Stimulated activated CD8-positive, alpha-beta memory T cell treated with anti-CD3 and anti-CD28 coated beads, Interleukin-7, amount 100 ng/mL, for 1 hour (primary cell): Measurements from ENCODE around the gene MKLN1.
"Not testable (repeated sequence)": the region's sequence is repeated elsewhere in the genome, so short reads cannot be mapped to it uniquely, and the experiment has no call there.

Source experiments
- DNase-seq, 2 donors: peaks; one replicate each; pipeline ENCODE4 v3.0.0-alpha.2; 2020; ENCODE audit warnings: low read depth in 2 of 2

Gene MKLN1

DNA sequence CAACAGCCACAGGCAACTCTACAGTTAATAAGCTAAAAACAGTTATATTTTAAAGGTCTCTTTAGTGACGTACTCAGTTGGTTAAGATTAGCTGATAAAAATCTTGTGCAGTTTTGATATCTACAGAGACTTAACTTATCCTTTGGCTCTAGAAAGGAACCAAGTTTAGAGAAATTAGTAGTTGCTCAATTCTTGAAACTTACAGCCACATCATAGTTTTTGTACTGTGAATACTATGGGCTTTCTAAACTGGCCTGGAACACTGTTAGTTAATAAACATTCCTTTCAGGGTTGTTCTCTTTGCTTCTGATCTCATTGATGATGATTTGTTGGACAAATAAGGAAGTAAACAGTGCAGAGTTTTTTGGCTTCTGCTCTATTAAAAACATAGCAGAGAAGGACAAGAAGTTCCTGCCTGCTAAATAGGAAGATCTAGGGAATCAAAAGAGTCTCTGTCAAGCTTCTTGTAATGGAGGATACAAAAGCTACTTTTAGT lies 73.1 kb downstream of the MKLN1 start:
- DNase-seq, result no peak

DNA sequence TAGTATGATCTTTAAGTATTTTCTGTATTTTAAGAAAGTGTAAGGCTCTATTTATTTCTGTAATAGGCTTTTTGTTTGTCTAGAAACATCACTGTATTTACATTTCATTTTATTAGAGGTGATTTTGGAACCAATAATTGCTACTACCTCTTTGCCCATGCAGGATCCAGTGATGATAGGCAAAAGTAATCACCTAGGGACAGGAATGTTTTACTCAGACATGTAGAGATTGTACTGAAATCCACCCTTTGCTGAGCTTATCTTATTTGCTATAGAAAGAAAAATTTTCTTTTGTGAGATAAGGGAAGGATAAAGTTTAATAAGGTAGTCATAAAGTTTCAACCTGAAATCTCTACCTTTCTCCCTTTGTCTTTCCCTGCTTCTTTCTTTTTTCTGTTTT lies 73.5 kb downstream of the MKLN1 start:
- DNase-seq, result no peak

DNA sequence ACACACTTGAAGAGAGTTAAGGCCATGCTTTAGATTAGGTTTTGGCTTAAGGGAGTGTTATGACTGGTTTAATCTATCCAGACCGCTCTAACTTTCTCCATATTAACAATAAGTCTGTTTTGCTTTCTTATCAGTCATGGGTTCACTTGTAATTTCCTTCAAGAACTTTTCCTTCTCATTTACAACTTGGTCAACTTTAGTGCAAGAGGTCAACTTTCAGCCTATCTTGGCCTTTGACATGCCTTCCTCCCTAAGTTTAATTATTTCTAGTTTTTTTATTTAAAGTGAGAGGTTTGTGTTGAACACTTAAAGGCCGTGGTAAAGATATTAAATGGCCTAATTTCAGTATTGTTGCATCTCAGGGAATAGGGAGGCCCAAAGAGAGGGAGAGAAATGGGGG lies 75.6 kb downstream of the MKLN1 start:
- DNase-seq, result no peak

DNA sequence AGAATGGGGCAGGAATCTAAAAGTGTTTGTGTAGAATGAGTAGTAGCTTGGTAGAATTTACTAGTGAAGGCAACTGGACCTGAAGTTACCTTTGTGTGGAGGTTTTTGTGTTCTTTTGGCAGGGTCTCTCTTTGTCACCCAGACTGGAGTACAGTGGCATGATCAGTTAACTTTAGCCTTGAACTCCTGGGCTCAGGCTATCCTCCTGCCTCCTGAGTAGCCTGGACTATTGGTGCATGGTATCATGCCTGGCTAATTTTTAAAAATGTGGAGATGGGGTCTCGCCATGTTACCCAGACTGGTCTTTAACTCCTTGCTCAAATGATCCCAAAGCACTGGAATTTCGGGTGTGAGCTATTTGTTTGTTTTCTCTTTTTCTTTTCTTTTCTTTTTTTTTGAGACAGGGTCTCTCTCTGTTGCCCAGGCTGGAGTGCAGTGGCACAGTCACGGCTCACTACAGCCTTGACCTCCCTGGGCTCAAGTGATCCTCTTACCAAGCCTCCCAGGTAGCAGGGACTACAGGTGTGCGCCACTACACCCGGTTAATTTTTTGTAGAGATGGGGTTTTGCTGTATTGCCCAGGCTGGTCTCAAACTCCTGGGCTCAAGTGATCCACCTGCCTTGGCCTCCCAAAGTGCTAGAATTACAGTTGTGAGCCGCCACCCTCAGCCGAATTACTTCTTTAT lies 76.7 kb downstream of the MKLN1 start:
- DNase-seq, result no peak

DNA sequence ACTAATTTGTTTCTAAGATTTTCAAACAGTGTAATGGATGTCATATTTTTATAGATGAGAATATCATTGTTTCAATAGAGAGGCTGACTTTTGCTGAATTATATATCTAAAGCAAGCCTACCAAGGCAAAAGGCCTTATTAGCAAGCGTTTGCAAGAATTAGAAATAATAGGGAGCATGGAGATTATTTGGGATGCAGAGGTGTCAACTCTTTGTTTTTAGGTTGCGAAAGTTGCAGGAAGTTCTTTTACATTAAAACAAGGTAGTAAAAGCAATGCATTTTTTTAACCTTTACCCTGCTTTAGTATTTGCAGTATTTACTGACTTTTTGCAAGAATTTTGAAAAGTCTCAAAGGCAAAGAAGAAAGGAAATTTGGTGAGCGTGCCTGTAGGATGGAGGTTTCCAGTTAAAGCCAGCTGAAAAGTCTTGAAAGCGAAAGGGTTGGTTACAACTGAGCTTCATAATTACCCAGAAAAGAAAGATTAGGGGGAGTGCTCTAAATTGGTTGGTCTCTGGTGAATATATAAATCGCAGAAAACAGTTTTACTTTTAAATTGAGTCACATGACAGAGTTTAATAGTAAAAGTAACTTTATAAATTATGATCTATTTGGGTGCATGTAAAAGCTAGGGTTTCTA lies 81.6 kb downstream of the MKLN1 start:
- DNase-seq, result no peak

DNA sequence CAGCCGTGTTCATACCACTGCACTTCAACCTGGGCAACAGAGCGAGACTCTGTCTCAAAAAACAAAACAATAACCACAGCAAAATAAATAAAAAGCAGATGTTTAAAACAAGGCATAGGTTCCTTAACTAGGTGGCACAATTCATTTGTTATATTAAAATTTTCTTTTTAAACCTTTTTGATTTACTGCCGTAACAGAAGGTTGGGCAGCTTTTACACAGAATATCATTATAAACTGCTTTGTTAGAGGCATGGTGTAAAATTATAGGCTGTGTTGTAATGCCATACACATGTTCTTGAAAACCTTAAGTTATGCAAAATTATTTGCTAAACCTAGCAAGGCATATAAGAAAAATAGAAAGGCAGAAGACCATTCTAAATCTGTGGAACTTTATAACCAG lies 84.4 kb downstream of the MKLN1 start:
- no peak for DNase-seq

DNA sequence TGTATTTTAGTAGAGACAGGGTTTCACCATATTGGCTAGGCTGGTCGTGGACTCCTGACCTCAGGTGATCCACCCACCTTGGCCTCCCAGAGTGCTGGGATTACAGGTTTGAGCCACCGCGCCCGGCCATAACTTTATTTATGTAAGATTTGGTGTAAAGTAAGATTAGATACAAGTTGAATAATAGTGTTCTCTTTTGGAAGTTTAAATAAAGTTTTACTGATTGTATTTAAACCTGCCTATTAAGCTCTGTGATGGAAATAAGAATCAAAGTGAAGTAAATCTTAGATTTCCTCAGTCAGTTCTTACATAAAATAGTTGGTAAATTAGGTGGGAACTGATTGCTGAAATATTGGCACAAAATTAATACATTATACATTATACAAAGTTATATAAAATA lies 86.0 kb downstream of the MKLN1 start:
- no peak for DNase-seq

DNA sequence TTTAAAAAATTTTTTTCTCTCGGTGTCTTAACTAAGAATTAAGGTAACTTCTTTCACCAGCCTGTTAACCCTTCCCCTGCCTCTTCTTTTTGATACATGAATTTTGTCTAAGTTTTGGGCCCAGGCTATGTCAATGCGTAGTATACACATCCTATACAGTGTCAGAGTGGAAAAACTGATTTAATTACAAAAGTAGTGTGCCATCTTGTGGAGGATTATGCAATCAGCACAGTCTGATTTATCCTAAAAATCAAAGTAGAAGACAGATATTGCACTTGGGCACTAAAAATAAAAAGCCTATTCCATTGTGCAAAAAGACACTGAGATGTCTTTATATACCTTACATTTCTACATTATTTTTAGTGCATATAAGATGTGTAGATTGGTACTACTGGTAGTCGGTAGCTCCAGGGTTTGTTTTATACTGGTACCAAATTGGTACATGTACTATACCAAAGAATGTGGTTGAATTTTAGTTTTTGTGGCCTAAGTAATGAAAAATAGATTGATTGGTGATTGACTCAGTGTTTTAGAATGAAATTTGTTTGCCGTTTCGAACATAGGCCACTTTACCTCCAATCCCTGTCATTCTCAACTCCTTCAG lies 96.6 kb downstream of the MKLN1 start:
- no peak for DNase-seq

DNA sequence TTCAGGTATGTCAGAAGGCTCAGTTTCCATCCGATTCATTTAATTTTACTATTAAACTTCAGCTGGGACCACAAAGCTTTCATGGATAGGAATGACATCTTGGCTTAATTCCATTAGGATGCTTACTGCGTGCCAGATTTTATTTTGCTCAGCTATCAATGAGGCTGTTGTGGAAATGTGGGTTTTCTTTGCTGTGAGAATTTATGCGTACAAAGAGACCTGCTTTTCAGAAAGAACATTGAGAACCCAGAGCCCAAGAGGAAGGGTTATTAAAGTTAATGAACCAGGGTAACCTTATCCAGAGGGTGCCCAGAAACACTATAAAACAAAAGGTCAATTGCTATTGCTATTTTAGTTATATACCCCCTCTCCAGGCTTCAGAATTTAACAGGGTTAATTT lies 98.3 kb downstream of the MKLN1 start:
- no peak for DNase-seq

DNA sequence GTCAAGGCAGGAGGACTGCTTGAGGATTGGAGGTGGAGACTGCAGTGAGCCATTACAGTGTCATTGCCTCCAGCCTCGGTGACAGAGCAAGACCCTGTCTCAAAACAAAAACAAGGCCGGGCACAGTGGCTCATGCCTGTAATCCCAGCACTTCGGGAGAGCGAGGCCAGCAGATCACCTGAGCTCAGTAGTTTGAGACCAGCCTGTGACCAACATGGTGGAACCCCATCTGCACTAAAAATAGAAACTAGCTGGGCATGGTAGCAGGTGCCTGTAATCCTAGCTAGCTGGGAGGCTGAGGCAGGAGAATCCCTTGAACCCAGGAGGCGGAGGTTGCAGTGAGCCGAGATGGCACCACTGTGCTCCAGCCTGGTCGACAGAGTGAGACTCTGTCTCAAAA lies 103.2 kb downstream of the MKLN1 start:
- not testable (repeated sequence) for DNase-seq

DNA sequence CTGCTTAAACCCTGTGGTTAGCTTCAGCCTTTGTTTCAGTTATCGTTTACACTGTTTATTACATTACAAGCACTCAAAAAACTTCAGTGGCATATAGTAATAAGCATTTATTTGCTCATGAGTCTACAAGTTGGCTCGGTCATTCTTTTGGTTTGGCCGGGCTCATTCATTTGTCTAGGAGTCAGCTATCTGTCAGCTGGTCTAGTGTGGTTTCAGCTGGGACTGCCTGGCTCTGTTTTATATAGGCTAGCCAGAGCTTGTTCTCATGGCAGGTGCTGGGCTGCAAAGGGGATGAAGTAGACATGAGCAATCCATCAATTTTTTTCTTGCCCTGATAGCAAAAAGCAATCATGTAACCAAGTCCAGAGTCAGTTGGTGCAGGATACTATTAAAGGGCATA lies 103.6 kb downstream of the MKLN1 start:
- DNase-seq, result no peak

DNA sequence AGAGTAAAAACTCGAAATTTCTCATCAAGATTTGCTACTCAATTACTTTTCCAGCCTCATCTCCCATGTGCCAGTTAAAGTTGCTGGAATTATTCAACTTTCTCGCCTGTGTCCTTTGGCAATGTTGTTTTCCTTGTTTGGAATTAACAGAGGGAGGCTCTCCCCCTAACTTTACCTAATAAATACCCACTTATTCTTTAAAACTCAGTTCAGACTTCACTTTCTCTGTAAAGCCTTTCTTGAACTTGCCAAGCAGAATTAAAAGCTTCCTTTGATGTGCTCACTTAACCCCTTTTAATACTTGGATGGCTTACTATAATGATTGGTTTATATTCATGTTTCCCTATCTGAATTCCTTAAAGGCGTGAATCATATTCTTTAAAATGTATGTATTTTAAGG lies 104.1 kb downstream of the MKLN1 start:
- no peak for DNase-seq

DNA sequence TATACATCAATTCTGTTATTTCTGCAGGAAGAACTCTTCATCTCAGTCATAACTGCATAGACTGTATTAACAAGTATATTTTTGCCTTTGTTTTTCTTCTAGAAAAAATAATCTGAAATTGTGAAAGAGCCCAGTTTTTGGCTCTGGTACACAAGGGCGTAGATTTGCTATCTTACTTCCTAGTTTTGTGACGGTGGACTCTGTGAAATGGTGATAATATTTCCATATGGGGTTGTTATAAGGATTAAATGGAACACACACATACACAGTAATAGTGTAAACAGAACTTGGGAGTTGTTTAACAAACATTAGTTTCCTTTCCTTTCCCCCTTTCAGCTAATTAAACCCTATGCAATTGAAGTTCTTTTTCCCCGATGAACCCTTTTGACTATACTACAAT lies 108.7 kb downstream of the MKLN1 start:
- DNase-seq, result no peak

DNA sequence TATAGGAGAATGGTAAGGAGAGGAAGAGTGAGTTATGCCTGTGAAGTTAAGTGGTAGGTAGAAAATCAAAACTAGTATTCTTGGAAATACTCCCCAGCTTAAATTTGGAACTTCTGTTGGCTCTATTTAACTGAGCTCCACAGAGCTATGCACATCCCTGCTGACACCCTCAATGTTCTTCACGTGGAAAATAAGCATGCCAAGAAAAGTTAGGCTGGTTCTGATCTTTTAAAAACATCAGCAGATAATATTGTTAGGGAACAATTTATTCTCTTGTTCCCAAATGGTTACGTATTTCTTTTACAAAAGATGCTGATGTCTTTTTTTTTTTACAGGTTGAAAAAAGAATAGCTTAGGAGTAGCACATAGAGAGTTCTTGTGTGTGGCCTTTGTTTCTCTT lies 111.3 kb downstream of the MKLN1 start:
- no peak for DNase-seq

DNA sequence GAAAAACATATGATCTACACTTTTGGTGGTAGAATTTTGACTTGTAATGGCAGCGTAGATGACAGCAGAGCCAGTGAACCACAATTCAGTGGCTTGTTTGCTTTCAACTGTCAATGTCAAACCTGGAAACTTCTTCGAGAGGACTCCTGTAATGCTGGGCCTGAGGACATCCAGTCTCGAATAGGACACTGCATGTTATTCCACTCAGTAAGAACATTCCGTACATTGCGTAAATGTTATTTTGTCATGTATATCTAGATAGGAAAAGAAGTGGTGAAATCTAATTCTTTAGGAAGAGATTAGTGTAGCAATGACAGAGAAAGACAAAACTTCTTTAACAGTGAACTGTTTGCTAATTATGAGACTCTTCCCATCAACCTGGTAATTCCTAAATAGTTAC lies 115.8 kb downstream of the MKLN1 start:
- no peak for DNase-seq

DNA sequence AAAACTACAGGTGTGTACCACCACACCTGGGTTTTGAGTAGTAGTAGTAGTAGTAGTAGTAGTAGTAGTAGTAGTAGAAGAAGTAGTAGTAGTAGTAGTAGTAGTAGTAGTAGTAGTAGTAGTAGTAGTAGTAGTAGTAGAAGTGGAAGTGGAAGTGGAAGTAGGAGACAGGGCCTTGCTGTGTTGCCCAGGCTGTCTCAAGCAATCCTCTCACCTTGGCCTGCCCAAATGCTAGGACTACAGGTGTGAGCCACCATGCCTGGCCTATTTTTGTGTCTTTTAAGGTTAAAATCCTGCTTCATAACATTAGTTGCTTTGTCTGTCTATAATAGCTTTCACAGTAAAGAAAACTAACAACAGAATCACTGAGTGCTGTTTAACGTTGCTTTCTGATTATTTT lies 117.0 kb downstream of the MKLN1 start:
- no peak for DNase-seq

DNA sequence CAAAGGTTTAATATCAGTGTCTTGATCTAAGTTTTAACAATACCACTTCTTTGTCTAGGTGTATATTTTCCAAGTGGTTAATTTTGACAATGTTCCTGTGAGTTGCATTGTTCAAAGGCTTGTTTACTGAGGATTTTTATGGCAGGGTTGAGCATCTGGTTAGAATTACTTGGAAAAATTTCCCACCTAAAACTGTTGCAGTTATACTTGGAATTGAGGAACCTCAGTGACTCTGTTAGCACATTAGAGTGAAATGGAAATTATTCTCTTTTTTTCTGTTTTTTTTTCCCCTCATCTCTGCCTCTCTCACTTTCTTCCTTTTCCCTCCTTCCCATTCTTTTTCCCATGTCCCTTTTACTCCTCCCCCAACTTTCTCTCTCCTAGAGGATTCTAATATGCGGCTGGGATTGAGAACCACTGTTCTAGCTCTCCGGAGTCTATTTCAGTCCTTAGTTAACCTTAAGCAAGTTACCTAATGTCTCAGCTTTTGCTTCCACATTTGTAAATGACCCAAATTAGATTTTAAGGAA lies 121.8 kb downstream of the MKLN1 start:
- DNase-seq, result no peak

DNA sequence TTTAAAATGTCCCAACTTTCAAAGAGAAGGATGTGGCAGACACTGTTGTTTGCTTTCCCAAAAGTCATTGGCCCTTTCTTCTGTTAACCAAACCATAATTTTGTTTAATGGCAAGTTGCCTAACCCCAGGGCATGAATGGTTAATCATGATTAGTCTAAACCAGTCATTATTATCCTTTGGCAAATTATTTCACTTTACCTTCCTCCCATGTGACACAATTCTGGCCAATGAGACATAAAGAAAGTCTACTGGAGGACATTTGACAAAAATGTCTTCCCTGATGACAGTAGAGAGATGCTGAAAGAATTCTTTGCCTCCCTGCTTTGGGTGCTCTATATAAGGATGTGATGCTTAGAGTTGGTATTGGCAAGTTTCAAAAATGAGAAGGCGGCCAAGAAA lies 126.8 kb downstream of the MKLN1 start:
- DNase-seq, result no peak

DNA sequence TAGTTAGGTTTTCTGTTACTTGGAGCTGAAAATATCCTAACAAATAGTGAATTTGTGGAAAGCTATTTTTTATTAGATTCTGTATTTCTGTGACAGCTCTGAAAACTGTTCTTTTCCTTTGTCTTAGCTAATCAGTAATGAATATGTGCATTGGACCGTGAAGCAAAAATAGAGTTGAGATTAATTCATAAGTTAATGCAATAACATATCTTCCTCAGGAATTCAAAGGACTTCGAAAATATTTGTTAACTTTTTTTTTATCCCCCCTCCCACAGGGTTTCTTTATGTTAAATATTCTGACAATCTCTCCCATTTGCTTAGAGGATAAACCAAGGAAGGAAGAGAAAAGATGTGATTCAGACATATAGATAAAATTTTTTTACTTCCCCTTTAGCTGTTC lies 127.3 kb downstream of the MKLN1 start:
- DNase-seq, result no peak

DNA sequence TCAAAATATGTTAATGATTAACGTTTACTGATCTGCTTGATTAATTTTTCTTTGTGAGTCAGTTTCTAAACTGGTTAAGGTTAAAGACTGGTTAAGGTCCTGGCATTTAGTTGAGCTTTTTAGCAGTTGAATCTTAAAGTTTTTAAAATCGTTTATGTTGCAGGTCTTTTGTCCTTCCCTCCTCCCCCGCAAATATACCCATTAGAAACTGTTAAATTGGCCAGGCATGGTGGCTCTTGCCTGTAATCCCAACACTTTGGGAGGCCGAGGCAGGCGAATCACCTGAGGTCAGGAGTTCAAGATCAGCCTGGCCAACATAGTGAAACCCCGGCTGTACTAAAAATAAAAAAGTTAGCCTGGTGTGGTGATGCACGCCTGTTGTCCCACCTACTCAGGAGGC lies 127.9 kb downstream of the MKLN1 start:
- no peak for DNase-seq

DNA sequence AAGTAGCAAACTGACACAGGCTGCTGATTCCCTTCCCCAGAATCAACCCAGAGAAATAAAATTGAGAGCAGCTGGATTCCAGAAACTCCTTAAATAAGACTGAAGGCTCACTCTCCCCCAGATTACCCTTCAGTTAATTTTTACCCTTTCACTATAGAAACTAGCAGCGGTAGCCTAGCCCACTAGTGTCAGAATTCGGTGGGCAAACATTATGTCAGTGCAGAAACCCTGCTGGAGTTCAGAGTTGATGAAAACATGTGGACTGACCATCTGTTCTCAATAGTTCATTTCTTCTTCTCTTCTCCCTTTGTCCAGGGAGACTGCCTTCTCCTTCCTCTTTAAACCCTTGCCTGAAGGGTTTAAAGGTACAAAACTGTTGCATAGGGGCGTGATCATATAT lies 128.7 kb downstream of the MKLN1 start:
- no peak for DNase-seq

DNA sequence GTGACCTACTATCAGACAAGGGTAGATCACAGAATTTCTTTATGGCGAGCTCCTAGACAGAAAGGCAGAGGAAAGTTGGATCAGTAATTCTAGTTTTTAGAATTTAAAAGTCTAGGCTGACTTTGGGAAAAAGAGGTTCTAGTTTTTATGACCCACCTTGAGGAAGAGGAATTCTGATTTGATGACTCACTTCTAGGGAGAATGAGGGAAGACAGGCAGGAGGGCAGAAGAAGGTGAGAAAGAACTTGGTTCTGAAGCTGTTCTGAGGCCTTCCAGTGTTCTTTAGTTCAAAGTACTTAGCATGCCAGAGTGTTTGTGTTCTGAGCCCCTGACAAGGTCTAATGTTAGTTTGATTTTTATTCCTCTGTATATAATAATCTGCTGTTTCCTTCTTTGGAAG lies 131.6 kb downstream of the MKLN1 start:
- no peak for DNase-seq

DNA sequence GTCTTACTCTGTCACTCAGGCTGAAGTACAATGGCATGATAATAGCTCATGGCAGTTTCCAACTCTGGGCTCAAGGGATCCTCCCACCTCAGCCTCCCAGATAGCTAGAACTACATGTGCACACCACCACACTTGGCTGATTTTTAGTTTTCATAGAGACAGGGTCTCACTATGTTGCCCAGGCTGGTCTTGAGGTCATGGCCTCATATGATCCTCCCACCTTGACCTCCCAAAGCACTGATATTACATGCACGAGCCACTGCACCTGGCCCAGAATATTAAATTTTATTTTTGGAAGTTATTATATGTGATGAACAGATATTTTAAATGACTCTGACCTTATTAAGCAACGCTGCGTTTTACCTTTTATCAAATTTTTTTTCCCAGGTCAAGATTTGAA lies 134.4 kb downstream of the MKLN1 start:
- DNase-seq, result no peak
